ENCODE data around the gene DIPK2B. TPM values are rescaled to one million over a fixed set of nuclear protein-coding genes. Genes with fewer than 3 reads are reported as not detected.

Gene DIPK2B
- total and polyA plus RNA-seq, 2 of the 13 experiments (the other 11 are each of a cell fraction or from before 2014, with no cell fraction given), result not detected

GRCh38 chrX:45232139-45232538 lies 31.5 kb upstream of the DIPK2B start (continued):
- TF ChIP-seq, protein P1, sequence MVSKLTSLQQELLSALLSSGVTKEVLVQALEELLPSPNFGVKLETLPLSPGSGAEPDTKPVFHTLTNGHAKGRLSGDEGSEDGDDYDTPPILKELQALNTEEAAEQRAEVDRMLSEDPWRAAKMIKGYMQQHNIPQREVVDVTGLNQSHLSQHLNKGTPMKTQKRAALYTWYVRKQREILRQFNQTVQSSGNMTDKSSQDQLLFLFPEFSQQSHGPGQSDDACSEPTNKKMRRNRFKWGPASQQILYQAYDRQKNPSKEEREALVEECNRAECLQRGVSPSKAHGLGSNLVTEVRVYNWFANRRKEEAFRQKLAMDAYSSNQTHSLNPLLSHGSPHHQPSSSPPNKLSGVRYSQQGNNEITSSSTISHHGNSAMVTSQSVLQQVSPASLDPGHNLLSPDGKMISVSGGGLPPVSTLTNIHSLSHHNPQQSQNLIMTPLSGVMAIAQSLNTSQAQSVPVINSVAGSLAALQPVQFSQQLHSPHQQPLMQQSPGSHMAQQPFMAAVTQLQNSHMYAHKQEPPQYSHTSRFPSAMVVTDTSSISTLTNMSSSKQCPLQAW (CRISPR knock-in tag; IDR thresholded peaks at IDR 0.05), result no peak

DNA sequence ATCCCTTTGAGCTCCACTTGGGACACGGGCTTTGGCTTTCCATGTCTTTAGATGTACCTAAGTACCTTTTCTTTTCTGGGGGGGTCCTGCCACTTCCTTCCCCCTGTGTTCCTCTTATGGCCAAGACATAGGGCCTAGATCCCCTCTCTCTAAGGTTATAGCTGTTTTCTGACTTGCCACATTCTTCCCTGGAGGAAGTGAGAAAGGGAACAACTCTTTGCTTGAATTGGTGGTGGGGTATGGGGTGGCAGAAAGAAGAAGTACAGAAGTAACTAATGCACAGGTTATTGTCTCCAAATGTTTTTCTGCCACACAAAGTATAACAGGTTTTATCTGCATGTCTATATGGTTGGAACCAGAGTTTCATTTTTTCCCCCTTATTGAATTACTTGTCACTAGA lies 29.7 kb upstream of the DIPK2B start:
- Histone ChIP-seq H3K4me1 (ENCODE audit: insufficient read depth, low read length) (no peaks in the 10 kb centered on the region), H3K4me2 (ENCODE audit: low read depth, low read length) (no peak overlapping the region), H3K27me3 (ENCODE audit: control insufficient read depth in 1 of 2, insufficient read depth in 2 of 2, low read length in 2 of 2) (no peaks in the 10 kb centered on the region), H3K79me2 (ENCODE audit: insufficient read depth, low read length) (no peaks in the 10 kb centered on the region), H2AFZ (ENCODE audit: low read length) (no peak overlapping the region), H3K36me3 (replicated peaks in 1 of 2; ENCODE audit: control insufficient read depth in 1 of 2, insufficient read depth in 2 of 2, low read length in 2 of 2) (no peaks in the 10 kb centered on the region), H3K27ac (ENCODE audit: extremely low read length, insufficient read depth, low read length) (no peak overlapping the region), H3K9ac (ENCODE audit: insufficient read depth, low read depth, low read length) (no peak overlapping the region), H4K20me1 (ENCODE audit: insufficient read depth, low read length) (no peaks in the 10 kb centered on the region), H3K9me3 (ENCODE audit: low read length) (no peaks in the 10 kb centered on the region), H3K4me3 (replicated peaks in 1 of 3; ENCODE audit: insufficient read depth in 1 of 3, low read depth in 2 of 3, low read length in 3 of 3) (no peak overlapping the region)
- ChIA-PET CTCF (ENCODE audit: low intra/inter-chr PET ratio, low total read pairs) (no interaction called here), POLR2A (no interaction called here)
- WGBS (ENCODE audit: low lambda C conversion rate), result 0% methylated on average over 1 of the region's 1 CpG
- FAIRE-seq (no peak), DNase-seq (ENCODE audit: low spot score) (no peak), ATAC-seq (no peak)
- in situ Hi-C loops (cut with HindIII; ENCODE audit: extremely low pct_ligation_motif_present, low pct_unique_long_range_greater_than_20kb), result no loop called here
- no TSS peak for BruUV-seq (replicated peaks)
- intact Hi-C loops (cut with micrococcal nuclease; ENCODE audit: unreplicated experiment), result no loop called here
- TF ChIP-seq RFX1 (IDR thresholded peaks at IDR 0.05) (no peak), ZSCAN20 (CRISPR knock-in tag; IDR thresholded peaks at IDR 0.05; ENCODE audit: borderline replicate concordance) (no peak), KLF15 (CRISPR knock-in tag; IDR thresholded peaks at IDR 0.05; ENCODE audit: borderline replicate concordance) (no peak), SUZ12 (IDR thresholded peaks at IDR 0.05; ENCODE audit: low read depth, low read length) (no peak)
- TF ChIP-seq, protein P2, sequence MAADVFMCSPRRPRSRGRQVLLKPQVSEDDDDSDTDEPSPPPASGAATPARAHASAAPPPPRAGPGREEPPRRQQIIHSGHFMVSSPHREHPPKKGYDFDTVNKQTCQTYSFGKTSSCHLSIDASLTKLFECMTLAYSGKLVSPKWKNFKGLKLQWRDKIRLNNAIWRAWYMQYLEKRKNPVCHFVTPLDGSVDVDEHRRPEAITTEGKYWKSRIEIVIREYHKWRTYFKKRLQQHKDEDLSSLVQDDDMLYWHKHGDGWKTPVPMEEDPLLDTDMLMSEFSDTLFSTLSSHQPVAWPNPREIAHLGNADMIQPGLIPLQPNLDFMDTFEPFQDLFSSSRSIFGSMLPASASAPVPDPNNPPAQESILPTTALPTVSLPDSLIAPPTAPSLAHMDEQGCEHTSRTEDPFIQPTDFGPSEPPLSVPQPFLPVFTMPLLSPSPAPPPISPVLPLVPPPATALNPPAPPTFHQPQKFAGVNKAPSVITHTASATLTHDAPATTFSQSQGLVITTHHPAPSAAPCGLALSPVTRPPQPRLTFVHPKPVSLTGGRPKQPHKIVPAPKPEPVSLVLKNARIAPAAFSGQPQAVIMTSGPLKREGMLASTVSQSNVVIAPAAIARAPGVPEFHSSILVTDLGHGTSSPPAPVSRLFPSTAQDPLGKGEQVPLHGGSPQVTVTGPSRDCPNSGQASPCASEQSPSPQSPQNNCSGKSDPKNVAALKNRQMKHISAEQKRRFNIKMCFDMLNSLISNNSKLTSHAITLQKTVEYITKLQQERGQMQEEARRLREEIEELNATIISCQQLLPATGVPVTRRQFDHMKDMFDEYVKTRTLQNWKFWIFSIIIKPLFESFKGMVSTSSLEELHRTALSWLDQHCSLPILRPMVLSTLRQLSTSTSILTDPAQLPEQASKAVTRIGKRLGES (CRISPR knock-in tag; IDR thresholded peaks at IDR 0.05; ENCODE audit: borderline replicate concordance), result no peak
